ENCODE results near the gene ULK2. TPM values are rescaled to one million over a fixed set of nuclear protein-coding genes. Genes with fewer than 3 reads are reported as not detected.

The ULK2 gene
- total RNA-seq, 1 experiment from 2014 or later: 12.9 TPM

DNA sequence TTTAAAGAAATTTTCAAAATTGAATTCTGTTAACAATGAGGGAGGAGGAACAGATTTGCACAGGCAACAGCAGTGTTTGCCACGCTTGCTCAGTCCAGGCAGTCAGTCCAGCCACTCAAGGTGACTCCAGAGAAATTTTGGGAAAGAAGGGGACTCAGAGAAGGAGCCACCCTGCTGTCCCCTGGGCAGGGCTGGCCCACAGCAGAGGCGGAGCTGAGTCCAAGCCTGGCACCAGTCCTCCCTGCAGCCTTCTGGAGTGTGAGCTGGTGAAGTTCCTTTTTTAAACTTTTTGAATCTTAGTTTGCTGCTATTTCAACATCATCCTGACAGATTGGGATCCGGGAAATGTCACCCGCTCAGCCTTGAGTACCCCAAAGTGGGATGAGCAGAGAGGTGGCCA, 136.9 kb downstream of the ULK2 start:
- no peaks in the 10 kb centered on the region for H3K36me3 ChIP-seq (ENCODE audit: insufficient read depth, low read length, poor library complexity, severe bottlenecking)
- no peaks in the 10 kb centered on the region for H3K9me3 ChIP-seq (ENCODE audit: low read depth, low read length, poor library complexity, severe bottlenecking)
- no peaks in the 10 kb centered on the region for H3K27me3 ChIP-seq (replicated peaks; ENCODE audit: insufficient read depth, low read depth, low read length, poor library complexity)
- CTCF ChIA-PET: no interaction called here
- POLR2A ChIA-PET (ENCODE audit: low non-redundant PET): no interaction called here
- H3K4me1 ChIP-seq (ENCODE audit: insufficient read depth, low read length, poor library complexity, severe bottlenecking): no peaks in the 10 kb centered on the region
- DNase-seq (ENCODE audit: low spot score): no peak
- BruUV-seq (replicated peaks): no TSS peak
- intact Hi-C loops (cut with micrococcal nuclease; ENCODE audit: unreplicated experiment): no loop called here
- H3K4me3 ChIP-seq (ENCODE audit: low read depth, low read length, poor library complexity, severe bottlenecking): no peak overlapping the region
- TF ChIP-seq EZH2 (IDR thresholded peaks at IDR 0.05; ENCODE audit: borderline replicate concordance, low read depth, low read length, poor library complexity, severe bottlenecking): no peak
- TF ChIP-seq CTCF (conservative IDR thresholded peaks at IDR 0.05; ENCODE audit: low read depth, low read length): no peak
- no peak overlapping the region for H3K27ac ChIP-seq (ENCODE audit: low read depth, low read length, poor library complexity, severe bottlenecking)

DNA sequence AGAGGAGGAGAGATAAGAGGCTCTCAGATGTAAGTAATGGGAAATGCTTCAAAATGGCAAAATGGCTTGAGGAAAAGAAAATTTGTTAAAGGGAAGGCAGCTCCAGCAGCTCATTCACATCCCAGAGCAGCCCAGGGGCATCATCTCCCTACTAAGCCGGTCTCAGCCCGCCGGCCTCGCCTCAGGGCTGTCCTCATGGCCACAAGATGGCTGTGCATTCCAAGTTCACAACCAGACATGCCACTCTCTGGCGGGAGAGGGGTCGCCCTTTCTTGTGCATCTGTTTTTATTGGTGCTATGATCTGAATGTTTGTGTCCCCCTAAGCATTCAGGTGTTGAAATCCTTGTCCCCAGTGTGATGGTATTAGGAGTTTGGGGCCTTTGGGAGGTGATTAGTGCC, 137.8 kb downstream of the ULK2 start:
- Histone ChIP-seq H3K4me1 (ENCODE audit: insufficient read depth, low read length, poor library complexity, severe bottlenecking) (no peaks in the 10 kb centered on the region), H3K27me3 (replicated peaks; ENCODE audit: insufficient read depth, low read depth, low read length, poor library complexity) (no peaks in the 10 kb centered on the region), H3K27ac (ENCODE audit: low read depth, low read length, poor library complexity, severe bottlenecking) (no peak overlapping the region), H3K36me3 (ENCODE audit: insufficient read depth, low read length, poor library complexity, severe bottlenecking) (no peaks in the 10 kb centered on the region), H3K4me3 (ENCODE audit: low read depth, low read length, poor library complexity, severe bottlenecking) (no peak overlapping the region), H3K9me3 (ENCODE audit: low read depth, low read length, poor library complexity, severe bottlenecking) (no peaks in the 10 kb centered on the region)
- intact Hi-C loops (cut with micrococcal nuclease; ENCODE audit: unreplicated experiment): no loop called here
- BruUV-seq (replicated peaks): no TSS peak
- TF ChIP-seq CTCF (conservative IDR thresholded peaks at IDR 0.05; ENCODE audit: low read depth, low read length): no peak
- no peak for TF ChIP-seq EZH2 (IDR thresholded peaks at IDR 0.05; ENCODE audit: borderline replicate concordance, low read depth, low read length, poor library complexity, severe bottlenecking)
- no peak for DNase-seq (ENCODE audit: low spot score)
- ChIA-PET CTCF (no interaction called here), POLR2A (ENCODE audit: low non-redundant PET) (no interaction called here)

DNA sequence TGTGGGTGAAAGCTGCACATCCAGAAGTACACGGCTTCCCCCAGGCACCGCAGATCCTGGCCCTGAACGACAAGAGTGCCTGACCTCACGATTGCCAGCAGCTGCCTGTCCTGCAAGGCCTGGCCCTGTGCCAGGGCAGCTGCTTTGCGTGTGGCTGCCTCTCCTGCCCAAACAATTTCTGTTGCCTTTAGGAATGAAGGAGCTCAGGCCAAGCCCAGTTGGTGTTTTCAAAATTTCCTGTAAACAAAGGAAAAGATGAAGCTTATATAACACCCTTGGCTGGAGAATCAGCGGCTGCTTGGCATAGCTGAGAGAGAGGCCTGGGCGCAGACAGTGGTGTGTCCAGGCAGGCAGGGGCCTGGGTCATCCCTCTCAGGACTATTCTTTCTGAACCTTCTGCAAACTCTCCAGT, 139.6 kb downstream of the ULK2 start:
- no peak overlapping the region for H3K4me3 ChIP-seq (ENCODE audit: low read depth, low read length, poor library complexity, severe bottlenecking)
- POLR2A ChIA-PET (ENCODE audit: low non-redundant PET): interaction anchor here (0.5 kb wide), 1 partner anchor 17 kb away, joined by 3 read pairs; no protein-coding TSS in a partner anchor
- no peaks in the 10 kb centered on the region for H3K9me3 ChIP-seq (ENCODE audit: low read depth, low read length, poor library complexity, severe bottlenecking)
- no peak for TF ChIP-seq CTCF (conservative IDR thresholded peaks at IDR 0.05; ENCODE audit: low read depth, low read length)
- no peak for TF ChIP-seq EZH2 (IDR thresholded peaks at IDR 0.05; ENCODE audit: borderline replicate concordance, low read depth, low read length, poor library complexity, severe bottlenecking)
- H3K27ac ChIP-seq (ENCODE audit: low read depth, low read length, poor library complexity, severe bottlenecking): no peak overlapping the region
- no peaks in the 10 kb centered on the region for H3K36me3 ChIP-seq (ENCODE audit: insufficient read depth, low read length, poor library complexity, severe bottlenecking)
- intact Hi-C loops (cut with micrococcal nuclease; ENCODE audit: unreplicated experiment): no loop called here
- BruUV-seq (replicated peaks): no TSS peak
- no peaks in the 10 kb centered on the region for H3K27me3 ChIP-seq (replicated peaks; ENCODE audit: insufficient read depth, low read depth, low read length, poor library complexity)
- DNase-seq (ENCODE audit: low spot score): no peak
- CTCF ChIA-PET: interaction anchor here (0.6 kb wide), 1 partner anchor 37 kb away, joined by 9 read pairs; no protein-coding TSS in a partner anchor
- H3K4me1 ChIP-seq (ENCODE audit: insufficient read depth, low read length, poor library complexity, severe bottlenecking): no peaks in the 10 kb centered on the region
